ENCODE results near the gene AS3MT.

The AS3MT gene

DNA sequence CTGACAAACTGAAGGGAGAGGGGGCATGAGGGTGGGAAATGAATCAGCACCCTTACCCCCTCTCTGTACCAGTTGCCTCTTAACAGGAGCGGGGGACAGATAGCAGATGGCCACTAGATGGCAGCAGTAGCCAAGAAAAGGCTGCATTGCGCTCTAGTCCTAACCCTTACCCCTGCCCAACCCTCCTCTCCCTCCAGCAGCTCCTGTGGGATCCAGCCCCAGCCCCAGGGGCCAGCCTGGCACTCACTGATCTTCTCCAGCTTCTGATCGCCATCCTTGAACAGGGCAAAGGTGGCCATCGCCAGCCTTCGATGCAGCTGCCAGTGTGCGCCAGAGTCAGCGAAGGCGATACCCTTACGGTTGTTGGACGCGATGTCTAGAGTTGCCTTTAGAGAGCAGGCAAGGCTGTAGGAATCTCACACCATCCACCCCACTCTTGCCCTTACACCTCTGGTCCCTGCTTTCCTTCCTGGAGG, 34.2 kb upstream of the AS3MT start (continued):
- TF ChIP-seq ZXDB (tag by site-specific recombination; IDR thresholded peaks at IDR 0.05) (peak; percentile 26; the same call in 1 of the 2 replicates), ZNF398 (tag by site-specific recombination; IDR thresholded peaks at IDR 0.05) (peak; percentile 73), ZNF391 (tag by site-specific recombination; IDR thresholded peaks at IDR 0.05; ENCODE audit: borderline replicate concordance, low read depth) (peak; percentile 37; the same call in 1 of the 2 replicates), ZNF404 (tag by site-specific recombination; IDR thresholded peaks at IDR 0.05) (no peak), ZNF654 (tag by site-specific recombination; IDR thresholded peaks at IDR 0.05; ENCODE audit: low read depth) (peak; percentile 98), ZNF518A (tag by site-specific recombination; conservative IDR thresholded peaks at IDR 0.05; ENCODE audit: low read depth) (no peak), ZBTB48 (tag by site-specific recombination; IDR thresholded peaks at IDR 0.05) (peak; percentile 97), ZNF513 (tag by site-specific recombination; IDR thresholded peaks at IDR 0.05) (peak; percentile 55; the same call in 1 of the 2 replicates)
- TF ChIP-seq, protein P1, sequence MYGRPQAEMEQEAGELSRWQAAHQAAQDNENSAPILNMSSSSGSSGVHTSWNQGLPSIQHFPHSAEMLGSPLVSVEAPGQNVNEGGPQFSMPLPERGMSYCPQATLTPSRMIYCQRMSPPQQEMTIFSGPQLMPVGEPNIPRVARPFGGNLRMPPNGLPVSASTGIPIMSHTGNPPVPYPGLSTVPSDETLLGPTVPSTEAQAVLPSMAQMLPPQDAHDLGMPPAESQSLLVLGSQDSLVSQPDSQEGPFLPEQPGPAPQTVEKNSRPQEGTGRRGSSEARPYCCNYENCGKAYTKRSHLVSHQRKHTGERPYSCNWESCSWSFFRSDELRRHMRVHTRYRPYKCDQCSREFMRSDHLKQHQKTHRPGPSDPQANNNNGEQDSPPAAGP (tag by site-specific recombination; IDR thresholded peaks at IDR 0.05): 0 out of 2 replicates have a peak, but pooled peaks have one; percentile 55
- TF ChIP-seq, protein P2, sequence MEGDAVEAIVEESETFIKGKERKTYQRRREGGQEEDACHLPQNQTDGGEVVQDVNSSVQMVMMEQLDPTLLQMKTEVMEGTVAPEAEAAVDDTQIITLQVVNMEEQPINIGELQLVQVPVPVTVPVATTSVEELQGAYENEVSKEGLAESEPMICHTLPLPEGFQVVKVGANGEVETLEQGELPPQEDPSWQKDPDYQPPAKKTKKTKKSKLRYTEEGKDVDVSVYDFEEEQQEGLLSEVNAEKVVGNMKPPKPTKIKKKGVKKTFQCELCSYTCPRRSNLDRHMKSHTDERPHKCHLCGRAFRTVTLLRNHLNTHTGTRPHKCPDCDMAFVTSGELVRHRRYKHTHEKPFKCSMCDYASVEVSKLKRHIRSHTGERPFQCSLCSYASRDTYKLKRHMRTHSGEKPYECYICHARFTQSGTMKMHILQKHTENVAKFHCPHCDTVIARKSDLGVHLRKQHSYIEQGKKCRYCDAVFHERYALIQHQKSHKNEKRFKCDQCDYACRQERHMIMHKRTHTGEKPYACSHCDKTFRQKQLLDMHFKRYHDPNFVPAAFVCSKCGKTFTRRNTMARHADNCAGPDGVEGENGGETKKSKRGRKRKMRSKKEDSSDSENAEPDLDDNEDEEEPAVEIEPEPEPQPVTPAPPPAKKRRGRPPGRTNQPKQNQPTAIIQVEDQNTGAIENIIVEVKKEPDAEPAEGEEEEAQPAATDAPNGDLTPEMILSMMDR (tag by site-specific recombination; IDR thresholded peaks at IDR 0.05): peak; percentile 94

GRCh38 chr10:102837230-102837721, 32.0 kb upstream of the AS3MT start, which contains the start of gene CYP17A1:
Gene CYP17A1, minus strand, starts transcription at chr10:102837413. Its CDS starts 52 bp downstream, at chr10:102837361.
- POLR2A ChIA-PET: interaction anchor here (0.7 to 1.5 kb wide), 7 partner anchors 17 to 123 kb away, joined by 3 to 5 read pairs (median 3); partner anchors contain the start of genes ARL3, AS3MT, BORCS7 and CNNM2
- H3K4me3 ChIP-seq (ENCODE audit: low read depth, low read length): no peak within 1 kb of the TSS
- CTCF ChIA-PET: interaction anchor here (0.5 to 6.2 kb wide), 15 partner anchors 9 to 407 kb away, joined by 3 to 112 read pairs (median 3); partner anchors contain the start of genes AS3MT, BORCS7 and CNNM2
- H3K27ac ChIP-seq (ENCODE audit: extremely low read depth, low read depth, low read length): no peak within 1 kb of the TSS; the same call in 1 of the 2 replicates
- H3K36me3 ChIP-seq (ENCODE audit: control insufficient read depth in 2 of 2, insufficient read depth in 1 of 2, low read length in 2 of 2): no peaks in the 10 kb centered on the region
- H3K9me3 ChIP-seq (ENCODE audit: control insufficient read depth, insufficient read depth, low read depth, low read length): no peaks in the 10 kb centered on the region
- H3K4me1 ChIP-seq (ENCODE audit: control insufficient read depth, insufficient read depth, low read length): peaks cover 6% of the 10 kb centered on the region; the same call in 1 of the 2 replicates
- TF ChIP-seq ZNF292 (tag by site-specific recombination; IDR thresholded peaks at IDR 0.05; ENCODE audit: borderline replicate concordance, low read depth): no peak
- TF ChIP-seq ZNF202 (tag by site-specific recombination; IDR thresholded peaks at IDR 0.05; ENCODE audit: borderline replicate concordance): no peak
- TF ChIP-seq ZFHX2 (tag by site-specific recombination; conservative IDR thresholded peaks at IDR 0.05): peak; percentile 25; the same call in 1 of the 2 replicates
- TF ChIP-seq ZNF629 (tag by site-specific recombination; IDR thresholded peaks at IDR 0.05): no peak
- no peak for TF ChIP-seq RBAK (tag by site-specific recombination; IDR thresholded peaks at IDR 0.05)
- no peak for TF ChIP-seq PRDM2 (tag by site-specific recombination; IDR thresholded peaks at IDR 0.05; ENCODE audit: borderline replicate concordance)
- no peak for TF ChIP-seq ZNF121 (tag by site-specific recombination; IDR thresholded peaks at IDR 0.05)
